ENCODE measurements around the gene USP49.

USP49 gene

GRCh38 chr6:41779788-41780550 lies 115.2 kb downstream of the USP49 start, which contains the start of gene FRS3 (continued):
- TF ChIP-seq, protein P1, sequence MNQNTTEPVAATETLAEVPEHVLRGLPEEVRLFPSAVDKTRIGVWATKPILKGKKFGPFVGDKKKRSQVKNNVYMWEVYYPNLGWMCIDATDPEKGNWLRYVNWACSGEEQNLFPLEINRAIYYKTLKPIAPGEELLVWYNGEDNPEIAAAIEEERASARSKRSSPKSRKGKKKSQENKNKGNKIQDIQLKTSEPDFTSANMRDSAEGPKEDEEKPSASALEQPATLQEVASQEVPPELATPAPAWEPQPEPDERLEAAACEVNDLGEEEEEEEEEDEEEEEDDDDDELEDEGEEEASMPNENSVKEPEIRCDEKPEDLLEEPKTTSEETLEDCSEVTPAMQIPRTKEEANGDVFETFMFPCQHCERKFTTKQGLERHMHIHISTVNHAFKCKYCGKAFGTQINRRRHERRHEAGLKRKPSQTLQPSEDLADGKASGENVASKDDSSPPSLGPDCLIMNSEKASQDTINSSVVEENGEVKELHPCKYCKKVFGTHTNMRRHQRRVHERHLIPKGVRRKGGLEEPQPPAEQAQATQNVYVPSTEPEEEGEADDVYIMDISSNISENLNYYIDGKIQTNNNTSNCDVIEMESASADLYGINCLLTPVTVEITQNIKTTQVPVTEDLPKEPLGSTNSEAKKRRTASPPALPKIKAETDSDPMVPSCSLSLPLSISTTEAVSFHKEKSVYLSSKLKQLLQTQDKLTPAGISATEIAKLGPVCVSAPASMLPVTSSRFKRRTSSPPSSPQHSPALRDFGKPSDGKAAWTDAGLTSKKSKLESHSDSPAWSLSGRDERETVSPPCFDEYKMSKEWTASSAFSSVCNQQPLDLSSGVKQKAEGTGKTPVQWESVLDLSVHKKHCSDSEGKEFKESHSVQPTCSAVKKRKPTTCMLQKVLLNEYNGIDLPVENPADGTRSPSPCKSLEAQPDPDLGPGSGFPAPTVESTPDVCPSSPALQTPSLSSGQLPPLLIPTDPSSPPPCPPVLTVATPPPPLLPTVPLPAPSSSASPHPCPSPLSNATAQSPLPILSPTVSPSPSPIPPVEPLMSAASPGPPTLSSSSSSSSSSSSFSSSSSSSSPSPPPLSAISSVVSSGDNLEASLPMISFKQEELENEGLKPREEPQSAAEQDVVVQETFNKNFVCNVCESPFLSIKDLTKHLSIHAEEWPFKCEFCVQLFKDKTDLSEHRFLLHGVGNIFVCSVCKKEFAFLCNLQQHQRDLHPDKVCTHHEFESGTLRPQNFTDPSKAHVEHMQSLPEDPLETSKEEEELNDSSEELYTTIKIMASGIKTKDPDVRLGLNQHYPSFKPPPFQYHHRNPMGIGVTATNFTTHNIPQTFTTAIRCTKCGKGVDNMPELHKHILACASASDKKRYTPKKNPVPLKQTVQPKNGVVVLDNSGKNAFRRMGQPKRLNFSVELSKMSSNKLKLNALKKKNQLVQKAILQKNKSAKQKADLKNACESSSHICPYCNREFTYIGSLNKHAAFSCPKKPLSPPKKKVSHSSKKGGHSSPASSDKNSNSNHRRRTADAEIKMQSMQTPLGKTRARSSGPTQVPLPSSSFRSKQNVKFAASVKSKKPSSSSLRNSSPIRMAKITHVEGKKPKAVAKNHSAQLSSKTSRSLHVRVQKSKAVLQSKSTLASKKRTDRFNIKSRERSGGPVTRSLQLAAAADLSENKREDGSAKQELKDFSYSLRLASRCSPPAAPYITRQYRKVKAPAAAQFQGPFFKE (tag by site-specific recombination; IDR thresholded peaks at IDR 0.05; ENCODE audit: borderline replicate concordance), result no peak
- TF ChIP-seq SP7 (tag by site-specific recombination; IDR thresholded peaks at IDR 0.05), result peak; percentile 82
- no peak for TF ChIP-seq IKZF3 (tag by site-specific recombination; IDR thresholded peaks at IDR 0.05)
- TF ChIP-seq, protein P2, sequence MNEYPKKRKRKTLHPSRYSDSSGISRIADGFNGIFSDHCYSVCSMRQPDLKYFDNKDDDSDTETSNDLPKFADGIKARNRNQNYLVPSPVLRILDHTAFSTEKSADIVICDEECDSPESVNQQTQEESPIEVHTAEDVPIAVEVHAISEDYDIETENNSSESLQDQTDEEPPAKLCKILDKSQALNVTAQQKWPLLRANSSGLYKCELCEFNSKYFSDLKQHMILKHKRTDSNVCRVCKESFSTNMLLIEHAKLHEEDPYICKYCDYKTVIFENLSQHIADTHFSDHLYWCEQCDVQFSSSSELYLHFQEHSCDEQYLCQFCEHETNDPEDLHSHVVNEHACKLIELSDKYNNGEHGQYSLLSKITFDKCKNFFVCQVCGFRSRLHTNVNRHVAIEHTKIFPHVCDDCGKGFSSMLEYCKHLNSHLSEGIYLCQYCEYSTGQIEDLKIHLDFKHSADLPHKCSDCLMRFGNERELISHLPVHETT (tag by site-specific recombination; IDR thresholded peaks at IDR 0.05), result peak; percentile 53; the same call in 1 of the 2 replicates
- TF ChIP-seq ZNF121 (tag by site-specific recombination; IDR thresholded peaks at IDR 0.05), result no peak
- TF ChIP-seq ZNF184 (tag by site-specific recombination; IDR thresholded peaks at IDR 0.05), result no peak
- peak; percentile 41; the same call in 1 of the 2 replicates for TF ChIP-seq ZXDB (tag by site-specific recombination; IDR thresholded peaks at IDR 0.05)
- TF ChIP-seq, protein P3, sequence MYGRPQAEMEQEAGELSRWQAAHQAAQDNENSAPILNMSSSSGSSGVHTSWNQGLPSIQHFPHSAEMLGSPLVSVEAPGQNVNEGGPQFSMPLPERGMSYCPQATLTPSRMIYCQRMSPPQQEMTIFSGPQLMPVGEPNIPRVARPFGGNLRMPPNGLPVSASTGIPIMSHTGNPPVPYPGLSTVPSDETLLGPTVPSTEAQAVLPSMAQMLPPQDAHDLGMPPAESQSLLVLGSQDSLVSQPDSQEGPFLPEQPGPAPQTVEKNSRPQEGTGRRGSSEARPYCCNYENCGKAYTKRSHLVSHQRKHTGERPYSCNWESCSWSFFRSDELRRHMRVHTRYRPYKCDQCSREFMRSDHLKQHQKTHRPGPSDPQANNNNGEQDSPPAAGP (tag by site-specific recombination; IDR thresholded peaks at IDR 0.05), result peak; percentile 85
- TF ChIP-seq GLIS2 (tag by site-specific recombination; IDR thresholded peaks at IDR 0.05), result peak; percentile 81
- peak; percentile 96 for TF ChIP-seq ZSCAN30 (tag by site-specific recombination; IDR thresholded peaks at IDR 0.05)
- no peak for TF ChIP-seq ZNF707 (tag by site-specific recombination; IDR thresholded peaks at IDR 0.05)
- TF ChIP-seq HOXD13 (CRISPR knock-in tag; IDR thresholded peaks at IDR 0.05; ENCODE audit: borderline replicate concordance), result no peak
- TF ChIP-seq ZNF274 (IDR thresholded peaks at IDR 0.05; ENCODE audit: low read length), result no peak
- TF ChIP-seq ZNF274 (tag by site-specific recombination; IDR thresholded peaks at IDR 0.05; ENCODE audit: borderline replicate concordance), result no peak
- TF ChIP-seq ZNF623 (tag by site-specific recombination; IDR thresholded peaks at IDR 0.05), result no peak
- TF ChIP-seq ZNF391 (tag by site-specific recombination; IDR thresholded peaks at IDR 0.05; ENCODE audit: borderline replicate concordance, low read depth), result peak; percentile 63
- TF ChIP-seq KLF8 (tag by site-specific recombination; IDR thresholded peaks at IDR 0.05), result peak; percentile 97
- peak; percentile 90 for TF ChIP-seq PBX3 (CRISPR knock-in tag; IDR thresholded peaks at IDR 0.05)
- peak; percentile 42; the same call in 1 of the 2 replicates for TF ChIP-seq ZNF366 (tag by site-specific recombination; conservative IDR thresholded peaks at IDR 0.05)
- TF ChIP-seq ZNF132 (tag by site-specific recombination; IDR thresholded peaks at IDR 0.05; ENCODE audit: borderline replicate concordance), result no peak
- 0 out of 2 replicates have a peak, but pooled peaks have one; percentile 25 for TF ChIP-seq PRDM4 (tag by site-specific recombination; IDR thresholded peaks at IDR 0.05)

All from HEK293 (cell line).